Measurements from ENCODE around the gene RPSA.
A peak's percentile ranks its signal among the peaks of the same experiment; 100 is the strongest.

Gene RPSA

GRCh38 chr3:39428745-39429201 lies 22.3 kb downstream of the RPSA start:
- Histone ChIP-seq H3K4me3 (ENCODE audit: low read length) (no peak overlapping the region), H3K9me3 (replicated peaks; ENCODE audit: low read length) (no peaks in the 10 kb centered on the region), H3K4me1 (ENCODE audit: control insufficient read depth, insufficient read depth, low read length) (peaks cover 5% of the 10 kb centered on the region), H3K27me3 (ENCODE audit: control insufficient read depth, insufficient read depth, low read length) (no peaks in the 10 kb centered on the region), H3K36me3 (ENCODE audit: insufficient read depth, low read length) (no peaks in the 10 kb centered on the region), H3K4me2 (ENCODE audit: low read length) (no peak overlapping the region), H3K9ac (ENCODE audit: low read depth, low read length) (no peak overlapping the region)

GRCh38 chr3:39429466-39429865 lies 22.9 kb downstream of the RPSA start:
- Histone ChIP-seq H3K4me2 (ENCODE audit: low read length) (no peak overlapping the region), H3K4me1 (ENCODE audit: control insufficient read depth, insufficient read depth, low read length) (peaks cover 9% of the 10 kb centered on the region), H3K9ac (ENCODE audit: low read depth, low read length) (no peak overlapping the region), H3K27me3 (ENCODE audit: control insufficient read depth, insufficient read depth, low read length) (no peaks in the 10 kb centered on the region), H3K9me3 (replicated peaks; ENCODE audit: low read length) (no peaks in the 10 kb centered on the region), H3K36me3 (ENCODE audit: insufficient read depth, low read length) (no peaks in the 10 kb centered on the region), H3K4me3 (ENCODE audit: low read length) (no peak overlapping the region)

- no peak overlapping the region for H3K4me2 ChIP-seq (ENCODE audit: low read length)
- H3K27me3 ChIP-seq (ENCODE audit: control insufficient read depth, insufficient read depth, low read length), result no peaks in the 10 kb centered on the region
- H3K4me1 ChIP-seq (ENCODE audit: control insufficient read depth, insufficient read depth, low read length), result peaks cover 10% of the 10 kb centered on the region
- H3K4me3 ChIP-seq (ENCODE audit: low read length), result no peak overlapping the region
- no peaks in the 10 kb centered on the region for H3K36me3 ChIP-seq (ENCODE audit: insufficient read depth, low read length)
- H3K9me3 ChIP-seq (replicated peaks; ENCODE audit: low read length), result no peaks in the 10 kb centered on the region
- no peak overlapping the region for H3K9ac ChIP-seq (ENCODE audit: low read depth, low read length)
Observed at GRCh38 chr3:39432342-39432741, 25.8 kb downstream of the RPSA start.

- H3K27me3 ChIP-seq (ENCODE audit: control insufficient read depth, insufficient read depth, low read length), result no peaks in the 10 kb centered on the region
- H3K4me2 ChIP-seq (ENCODE audit: low read length), result peak overlapping the region; percentile 43
- peaks cover 10% of the 10 kb centered on the region for H3K4me1 ChIP-seq (ENCODE audit: control insufficient read depth, insufficient read depth, low read length)
- H3K9ac ChIP-seq (ENCODE audit: low read depth, low read length), result no peak overlapping the region
- H3K9me3 ChIP-seq (replicated peaks; ENCODE audit: low read length), result no peaks in the 10 kb centered on the region
- no peaks in the 10 kb centered on the region for H3K36me3 ChIP-seq (ENCODE audit: insufficient read depth, low read length)
- no peak overlapping the region for H3K4me3 ChIP-seq (ENCODE audit: low read length)
Observed at GRCh38 chr3:39433642-39434041, 27.1 kb downstream of the RPSA start.

GRCh38 chr3:39434574-39434973 lies 28.1 kb downstream of the RPSA start:
- Histone ChIP-seq H3K4me1 (ENCODE audit: control insufficient read depth, insufficient read depth, low read length) (peaks cover 10% of the 10 kb centered on the region), H3K27me3 (ENCODE audit: control insufficient read depth, insufficient read depth, low read length) (no peaks in the 10 kb centered on the region), H3K9ac (ENCODE audit: low read depth, low read length) (no peak overlapping the region), H3K4me2 (ENCODE audit: low read length) (no peak overlapping the region), H3K4me3 (ENCODE audit: low read length) (no peak overlapping the region), H3K9me3 (replicated peaks; ENCODE audit: low read length) (no peaks in the 10 kb centered on the region), H3K36me3 (ENCODE audit: insufficient read depth, low read length) (no peaks in the 10 kb centered on the region)

- Histone ChIP-seq H3K4me1 (ENCODE audit: control insufficient read depth, insufficient read depth, low read length) (peaks cover 10% of the 10 kb centered on the region), H3K4me3 (ENCODE audit: low read length) (no peak overlapping the region), H3K9ac (ENCODE audit: low read depth, low read length) (no peak overlapping the region), H3K9me3 (replicated peaks; ENCODE audit: low read length) (no peaks in the 10 kb centered on the region), H3K36me3 (ENCODE audit: insufficient read depth, low read length) (no peaks in the 10 kb centered on the region), H3K4me2 (ENCODE audit: low read length) (no peak overlapping the region), H3K27me3 (ENCODE audit: control insufficient read depth, insufficient read depth, low read length) (no peaks in the 10 kb centered on the region)
Observed at GRCh38 chr3:39435006-39435748, 28.7 kb downstream of the RPSA start.

GRCh38 chr3:39438880-39439279 lies 32.4 kb downstream of the RPSA start:
- Histone ChIP-seq H3K36me3 (ENCODE audit: insufficient read depth, low read length) (no peaks in the 10 kb centered on the region), H3K4me1 (ENCODE audit: control insufficient read depth, insufficient read depth, low read length) (peaks cover 4% of the 10 kb centered on the region), H3K4me2 (ENCODE audit: low read length) (no peak overlapping the region), H3K9me3 (replicated peaks; ENCODE audit: low read length) (no peaks in the 10 kb centered on the region), H3K9ac (ENCODE audit: low read depth, low read length) (no peak overlapping the region), H3K4me3 (ENCODE audit: low read length) (no peak overlapping the region), H3K27me3 (ENCODE audit: control insufficient read depth, insufficient read depth, low read length) (peaks cover 4% of the 10 kb centered on the region)

GRCh38 chr3:39440316-39440715 lies 33.8 kb downstream of the RPSA start:
- no peak overlapping the region for H3K9ac ChIP-seq (ENCODE audit: low read depth, low read length)
- H3K9me3 ChIP-seq (replicated peaks; ENCODE audit: low read length), result no peaks in the 10 kb centered on the region

GRCh38 chr3:39443530-39443929 lies 37.0 kb downstream of the RPSA start:
- Histone ChIP-seq H3K4me1 (ENCODE audit: control insufficient read depth, insufficient read depth, low read length) (no peaks in the 10 kb centered on the region), H3K27me3 (ENCODE audit: control insufficient read depth, insufficient read depth, low read length) (peaks cover 9% of the 10 kb centered on the region)

More at GRCh38 chr3:39440316-39440715, 33.8 kb downstream of the RPSA start:
- Histone ChIP-seq H3K4me3 (ENCODE audit: low read length) (no peak overlapping the region), H3K27me3 (ENCODE audit: control insufficient read depth, insufficient read depth, low read length) (peaks cover 9% of the 10 kb centered on the region), H3K4me2 (ENCODE audit: low read length) (no peak overlapping the region), H3K36me3 (ENCODE audit: insufficient read depth, low read length) (no peaks in the 10 kb centered on the region), H3K4me1 (ENCODE audit: control insufficient read depth, insufficient read depth, low read length) (no peaks in the 10 kb centered on the region)

GRCh38 chr3:39445927-39446326 lies 39.4 kb downstream of the RPSA start:
- Histone ChIP-seq H3K4me2 (ENCODE audit: low read length) (no peak overlapping the region), H3K4me1 (ENCODE audit: control insufficient read depth, insufficient read depth, low read length) (no peaks in the 10 kb centered on the region), H3K36me3 (ENCODE audit: insufficient read depth, low read length) (no peaks in the 10 kb centered on the region), H3K9ac (ENCODE audit: low read depth, low read length) (no peak overlapping the region), H3K4me3 (ENCODE audit: low read length) (no peak overlapping the region), H3K9me3 (replicated peaks; ENCODE audit: low read length) (no peaks in the 10 kb centered on the region), H3K27me3 (ENCODE audit: control insufficient read depth, insufficient read depth, low read length) (peaks cover 9% of the 10 kb centered on the region)

More at GRCh38 chr3:39443530-39443929, 37.0 kb downstream of the RPSA start:
- no peaks in the 10 kb centered on the region for H3K36me3 ChIP-seq (ENCODE audit: insufficient read depth, low read length)
- H3K4me3 ChIP-seq (ENCODE audit: low read length), result no peak overlapping the region
- no peak overlapping the region for H3K4me2 ChIP-seq (ENCODE audit: low read length)
- H3K9ac ChIP-seq (ENCODE audit: low read depth, low read length), result no peak overlapping the region
- H3K9me3 ChIP-seq (replicated peaks; ENCODE audit: low read length), result no peaks in the 10 kb centered on the region

GRCh38 chr3:39446444-39446843 lies 39.9 kb downstream of the RPSA start:
- Histone ChIP-seq H3K27me3 (ENCODE audit: control insufficient read depth, insufficient read depth, low read length) (peaks cover 9% of the 10 kb centered on the region), H3K4me3 (ENCODE audit: low read length) (no peak overlapping the region), H3K4me2 (ENCODE audit: low read length) (no peak overlapping the region), H3K36me3 (ENCODE audit: insufficient read depth, low read length) (no peaks in the 10 kb centered on the region), H3K4me1 (ENCODE audit: control insufficient read depth, insufficient read depth, low read length) (no peaks in the 10 kb centered on the region), H3K9me3 (replicated peaks; ENCODE audit: low read length) (no peaks in the 10 kb centered on the region), H3K9ac (ENCODE audit: low read depth, low read length) (no peak overlapping the region)

Measured in skeletal muscle satellite cell (primary cell).